IMR-90 (cell line): Measurements from ENCODE around the gene A3GALT2. TPM values are rescaled to one million over a fixed set of nuclear protein-coding genes. Genes with fewer than 3 reads are reported as not detected.

Experiments used
- ATAC-seq: fragments of 200-7000 bp; cut with Tn5 transposase; 2 replicates; pipeline ENCODE4 v1.9.1; 2020; ENCODE audit warnings: low read depth, mild to moderate bottlenecking, moderate library complexity
- BruUV-seq: library from RNA; stranded (reverse); fragments of 400-500 nt; replicated peaks from 2 replicates; lab custom pipeline; 2021; lab: Mats Ljungman, UMichigan
- CTCF ChIA-PET: fragments of 300-600 bp; formaldehyde crosslinking; extraction: SDS; loops from one replicate; lab custom pipeline; 2021; ENCODE audit warnings: antibody characterized with exemption; lab: Yijun Ruan, JAX
- POLR2A ChIA-PET: fragments of 300-600 bp; sonication (Branson Sonifier 250); formaldehyde crosslinking; loops from one replicate; lab custom pipeline; 2022; ENCODE audit warnings: antibody characterized with exemption; ENCODE audit not compliant: unreplicated experiment; lab: Charles Lee
- DNase-seq: peaks from one replicate; pipeline ENCODE4 v3.0.0; 2013
- H2AFZ ChIP-seq: replicated peaks from 2 replicates; pipeline ENCODE3; 2013; ENCODE audit warnings: low read length, mild to moderate bottlenecking; ENCODE audit not compliant: poor library complexity
- H2AK5ac ChIP-seq: 2 replicates; pipeline ENCODE4 v1.6.1; 2013; ENCODE audit warnings: low read depth, low read length, inconsistent platforms
- H2AK9ac ChIP-seq: replicated peaks from 2 replicates; pipeline ENCODE3; 2013; ENCODE audit warnings: mild to moderate bottlenecking, low read depth, low read length, moderate library complexity; ENCODE audit not compliant: poor library complexity
- H2BK120ac ChIP-seq: 2 replicates; pipeline ENCODE4 v1.6.1; 2013; ENCODE audit warnings: low read depth, low read length, inconsistent platforms
- H2BK15ac ChIP-seq: 3 replicates; pipeline ENCODE4 v1.6.1; 2013; ENCODE audit warnings: low read depth, low read length, inconsistent platforms
- H2BK20ac ChIP-seq: 2 replicates; pipeline ENCODE4 v1.6.1; 2013; ENCODE audit warnings: low read depth, mild to moderate bottlenecking, inconsistent platforms, low read length, moderate library complexity
- H2BK5ac ChIP-seq: 2 replicates; pipeline ENCODE4 v1.6.1; 2013; ENCODE audit warnings: mild to moderate bottlenecking, low read depth, low read length, inconsistent platforms; ENCODE audit not compliant: poor library complexity, severe bottlenecking
- H3K14ac ChIP-seq: replicated peaks from 2 replicates; pipeline ENCODE4 v1.6.1; 2013; ENCODE audit warnings: low read depth, low read length, inconsistent platforms
- H3K18ac ChIP-seq: 2 replicates; pipeline ENCODE4 v1.6.1; 2013; ENCODE audit warnings: low read depth, low read length, control low read depth
- H3K23ac ChIP-seq: 2 replicates; pipeline ENCODE4 v1.6.1; 2013; ENCODE audit warnings: low read depth, low read length, inconsistent platforms
- H3K27ac ChIP-seq: 2 replicates; pipeline ENCODE4 v1.5.1; 2013; ENCODE audit warnings: mild to moderate bottlenecking, control low read depth, low read length; ENCODE audit not compliant: insufficient read depth
- H3K27me3 ChIP-seq: 2 replicates; pipeline ENCODE4 v1.6.1; 2013; ENCODE audit warnings: low read length; ENCODE audit not compliant: control insufficient read depth, insufficient read depth
- H3K36me3 ChIP-seq: 2 replicates; pipeline ENCODE4 v1.6.1; 2013; ENCODE audit warnings: low read length, mixed read lengths; ENCODE audit not compliant: control insufficient read depth, insufficient read depth
- H3K4ac ChIP-seq: 2 replicates; pipeline ENCODE4 v1.6.1; 2013; ENCODE audit warnings: low read depth, low read length, inconsistent platforms
- H3K4me1 ChIP-seq: 2 replicates; pipeline ENCODE4 v1.6.1; 2013; ENCODE audit warnings: low read length, mixed read lengths; ENCODE audit not compliant: control insufficient read depth, insufficient read depth
- H3K4me2 ChIP-seq: 2 replicates; pipeline ENCODE4 v1.6.1; 2013; ENCODE audit warnings: low read depth, mild to moderate bottlenecking, control low read depth, low read length, moderate library complexity
- H3K4me3 ChIP-seq: 2 replicates; pipeline ENCODE4 v1.5.1; 2013; ENCODE audit warnings: low read depth, mild to moderate bottlenecking, control low read depth, low read length, moderate library complexity; ENCODE audit not compliant: insufficient read depth
- H3K56ac ChIP-seq: 2 replicates; pipeline ENCODE4 v1.6.1; 2013; ENCODE audit warnings: low read length, inconsistent platforms; ENCODE audit not compliant: insufficient read depth; ENCODE audit errors: extremely low read depth
- H3K79me1 ChIP-seq, 2 experiments: 2 replicates each; pipeline ENCODE4 v1.6.1; 2013; ENCODE audit warnings: low read length in 2 of 2, inconsistent platforms in 1 of 2, low read depth in 1 of 2
- H3K9ac ChIP-seq: 2 replicates; pipeline ENCODE4 v1.6.1; 2013; ENCODE audit warnings: low read depth, low read length, control low read depth
- H3K9me1 ChIP-seq: 2 replicates; pipeline ENCODE4 v1.6.1; 2013; ENCODE audit warnings: low read length, inconsistent platforms; ENCODE audit not compliant: insufficient read depth
- H3K9me3 ChIP-seq: 2 replicates; pipeline ENCODE4 v1.6.1; 2013; ENCODE audit warnings: low read length; ENCODE audit not compliant: control insufficient read depth, insufficient read depth
- H4K20me1 ChIP-seq: 2 replicates; pipeline ENCODE4 v1.6.1; 2013; ENCODE audit warnings: low read length, inconsistent platforms; ENCODE audit not compliant: insufficient read depth
- H4K5ac ChIP-seq: 2 replicates; pipeline ENCODE4 v1.6.1; 2013; ENCODE audit warnings: mild to moderate bottlenecking, low read depth, low read length, control low read depth
- H4K8ac ChIP-seq, 2 experiments: 2 replicates each; pipeline ENCODE4 v1.6.1; 2013; ENCODE audit warnings: low read depth in 2 of 2, low read length in 2 of 2, control low read depth in 1 of 2, inconsistent platforms in 1 of 2
- H4K91ac ChIP-seq: 2 replicates; pipeline ENCODE4 v1.6.1; 2013; ENCODE audit warnings: low read depth, low read length, inconsistent platforms; ENCODE audit not compliant: insufficient read depth
- MAZ ChIP-seq: IDR thresholded peaks from 2 replicates; pipeline ENCODE4 v1.6.1; 2012; ENCODE audit warnings: low read depth, mild to moderate bottlenecking, low read length, improper control_type of control experiment, moderate library complexity, borderline replicate concordance
- MXI1 ChIP-seq: IDR thresholded peaks from 2 replicates; pipeline ENCODE4 v1.6.1; 2012; ENCODE audit warnings: low read depth, mild to moderate bottlenecking, low read length, moderate library complexity, borderline replicate concordance
- POLR2A ChIP-seq: IDR thresholded peaks from 2 replicates; pipeline ENCODE4 v1.6.1; 2012; ENCODE audit warnings: mild to moderate bottlenecking, low read depth, low read length
- RAD21 ChIP-seq: IDR thresholded peaks from 2 replicates; pipeline ENCODE4 v1.6.1; 2012; ENCODE audit warnings: low read length, improper control_type of control experiment
- RCOR1 ChIP-seq: IDR thresholded peaks from 2 replicates; pipeline ENCODE4 v1.6.1; 2012; ENCODE audit warnings: mild to moderate bottlenecking, low read length, improper control_type of control experiment; ENCODE audit not compliant: insufficient replicate concordance
- SMC3 ChIP-seq: fragments of 150-350 bp; IDR thresholded peaks from 2 replicates; pipeline ENCODE4 v1.6.1; 2016; ENCODE audit warnings: low read depth, mild to moderate bottlenecking, antibody characterized with exemption, low read length, moderate library complexity
- WGBS, 2 experiments: methylation state at CpG; one replicate each; pipeline versions ENCODE4 v1.1.5 to v1.1.7; 2013; ENCODE audit warnings: missing lambda C conversion rate in 2 of 2; ENCODE audit not compliant: insufficient read length in 1 of 2; ENCODE audit errors: extremely low coverage in 2 of 2; 5-methylcytosine and 5-hydroxymethylcytosine counted together
- dilution Hi-C: fragments of 300-500 bp; cut with HindIII; formaldehyde crosslinking; loops from one replicate; pipeline ENCODE4 v1.14.3; 2018; ENCODE audit warnings: low sequenced_read_pairs; ENCODE audit not compliant: unreplicated experiment
- in situ Hi-C: fragments of 300-500 bp; cut with MboI; formaldehyde crosslinking; loops from 3 replicates; pipeline ENCODE4 v1.14.3; 2019; ENCODE audit warnings: low sequenced_read_pairs, inconsistent platforms, mixed read lengths
- intact Hi-C: fragments of 100-400 bp; cut with micrococcal nuclease; formaldehyde crosslinking; loops from 2 replicates; pipeline ENCODE4 v1.10.0; 2022
- polyA plus RNA-seq, 3 experiments: library from polyadenylated mRNA; depleted of rRNA; stranded (reverse); fragments of >200 nt; gene quantifications; 2 replicates each; pipeline ENCODE4 v1.2.3, GENCODE V29; 2012; ENCODE audit warnings: low replicate concordance in 1 of 3
- total RNA-seq: library from RNA; depleted of rRNA; stranded (reverse); fragments of >200 nt; gene quantifications from 2 replicates; pipeline ENCODE4 v1.2.3, GENCODE V29; 2012
- TF ChIP-seq, protein P1 (sequence below): conservative IDR thresholded peaks from 2 replicates; pipeline ENCODE4 v1.5.1; 2012; ENCODE audit warnings: mild to moderate bottlenecking, low read depth, low read length, improper control_type of control experiment

Gene A3GALT2
- total and polyA plus RNA-seq, 2 of the 4 experiments (the other 2 are of a cell fraction): not detected

DNA sequence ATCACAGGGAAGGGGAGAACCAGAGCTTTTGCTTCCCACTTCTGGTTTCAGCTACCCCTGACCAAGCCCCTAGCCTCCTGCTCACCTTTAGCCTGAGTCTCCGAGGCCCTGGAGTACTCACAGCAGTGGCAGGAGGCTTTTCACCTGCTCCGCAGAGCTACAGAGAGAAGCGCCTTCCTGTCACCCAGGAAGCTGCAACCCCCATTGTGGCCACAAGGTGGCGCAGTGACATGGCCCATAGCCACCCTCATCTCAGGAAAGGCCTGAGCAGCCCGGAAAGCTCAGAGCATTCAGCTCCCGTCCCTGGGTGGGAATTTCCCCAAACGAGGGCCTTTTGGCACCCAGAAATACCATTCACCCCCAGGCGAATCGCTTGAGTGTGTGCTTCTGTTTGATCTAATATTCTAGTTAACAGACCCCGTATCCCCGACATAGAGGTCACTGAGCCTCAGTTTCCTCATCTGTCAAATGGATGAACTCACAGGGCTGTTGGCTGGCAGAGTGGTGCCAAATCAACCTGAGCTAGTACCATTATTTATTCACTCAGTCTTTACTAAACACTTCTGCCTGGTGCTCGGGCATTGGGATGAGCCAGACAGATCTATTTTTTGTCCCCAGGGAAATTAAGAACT lies 25.3 kb downstream of the A3GALT2 start:
- Histone ChIP-seq H2AFZ (peak overlapping the region; percentile 76), H3K56ac (no peak overlapping the region), H4K8ac (0 out of 4 replicates have a peak overlapping the region, but pooled peaks of 1 of the 2 experiments have one; percentile 46), H2BK15ac (no peak overlapping the region), H3K27me3 (no peaks in the 10 kb centered on the region), H4K20me1 (peaks cover 11% of the 10 kb centered on the region; the same call in 1 of the 2 replicates), H2AK9ac (peak overlapping the region; percentile 87), H3K4me3 (no peak overlapping the region), H2BK120ac (peak overlapping the region; percentile 40; the same call in 1 of the 2 replicates), H4K91ac (no peak overlapping the region), H3K23ac (no peak overlapping the region), H3K4me2 (no peak overlapping the region), H3K14ac (no peak overlapping the region), H2BK20ac (no peak overlapping the region), H3K27ac (no peak overlapping the region), H4K5ac (no peak overlapping the region), H3K4ac (no peak overlapping the region), H3K36me3 (peaks cover 31% of the 10 kb centered on the region), H2AK5ac (no peak overlapping the region), H3K79me1 (peaks cover 0 to 30% of the 10 kb centered on the region in 2 experiments; a peak in 2 of 4 replicates), H3K9me3 (no peaks in the 10 kb centered on the region), H3K9me1 (peaks cover 4% of the 10 kb centered on the region; the same call in 1 of the 2 replicates), H3K9ac (no peak overlapping the region), H3K4me1 (peaks cover 1% of the 10 kb centered on the region; the same call in 1 of the 2 replicates), H3K18ac (no peak overlapping the region), H2BK5ac (no peak overlapping the region)
- no TSS peak for BruUV-seq
- ATAC-seq (peak; percentile 86), DNase-seq (peak; percentile 73)
- peak; percentile 89 for TF ChIP-seq RAD21
- TF ChIP-seq, protein P1, sequence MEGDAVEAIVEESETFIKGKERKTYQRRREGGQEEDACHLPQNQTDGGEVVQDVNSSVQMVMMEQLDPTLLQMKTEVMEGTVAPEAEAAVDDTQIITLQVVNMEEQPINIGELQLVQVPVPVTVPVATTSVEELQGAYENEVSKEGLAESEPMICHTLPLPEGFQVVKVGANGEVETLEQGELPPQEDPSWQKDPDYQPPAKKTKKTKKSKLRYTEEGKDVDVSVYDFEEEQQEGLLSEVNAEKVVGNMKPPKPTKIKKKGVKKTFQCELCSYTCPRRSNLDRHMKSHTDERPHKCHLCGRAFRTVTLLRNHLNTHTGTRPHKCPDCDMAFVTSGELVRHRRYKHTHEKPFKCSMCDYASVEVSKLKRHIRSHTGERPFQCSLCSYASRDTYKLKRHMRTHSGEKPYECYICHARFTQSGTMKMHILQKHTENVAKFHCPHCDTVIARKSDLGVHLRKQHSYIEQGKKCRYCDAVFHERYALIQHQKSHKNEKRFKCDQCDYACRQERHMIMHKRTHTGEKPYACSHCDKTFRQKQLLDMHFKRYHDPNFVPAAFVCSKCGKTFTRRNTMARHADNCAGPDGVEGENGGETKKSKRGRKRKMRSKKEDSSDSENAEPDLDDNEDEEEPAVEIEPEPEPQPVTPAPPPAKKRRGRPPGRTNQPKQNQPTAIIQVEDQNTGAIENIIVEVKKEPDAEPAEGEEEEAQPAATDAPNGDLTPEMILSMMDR: peak; percentile 94
- TF ChIP-seq MAZ: peak; percentile 50; the same call in 1 of the 2 replicates
- 0 out of 2 replicates have a peak, but pooled peaks have one; percentile 32 for TF ChIP-seq POLR2A
- TF ChIP-seq RCOR1: no peak
- TF ChIP-seq SMC3: peak; percentile 97
- no peak for TF ChIP-seq MXI1
- 100% methylated on average over 2 of the region's 12 CpGs; no CpG with 5 or more reads in 1 of the 2 experiments for WGBS, 2 experiments
- ChIA-PET POLR2A (no interaction called here), CTCF (interaction anchor here (0.6 to 2.2 kb wide), 23 partner anchors 10 to 1447 kb away, joined by 3 to 26 read pairs (median 4); partner anchors contain the start of genes A3GALT2 and ZSCAN20)
- in situ Hi-C loops: loop anchor here (5.0 to 10.0 kb wide), 3 partner anchors 72 to 319 kb away; no protein-coding TSS in a partner anchor
- dilution Hi-C loops: no loop called here
- intact Hi-C loops: loop anchor here (1.0 to 5.0 kb wide), 6 partner anchors 52 to 318 kb away; no protein-coding TSS in a partner anchor
